WTC11 (cell line): ENCODE results near the gene SARS1. TPM values are rescaled to one million over a fixed set of nuclear protein-coding genes. Genes with fewer than 3 reads are reported as not detected.

Experiments
- ATAC-seq: fragments of 200-7000 bp; cut with Tn5 transposase; 2 replicates; pipeline ENCODE4 v1.10.0; 2021; ENCODE audit warnings: mild to moderate bottlenecking, moderate library complexity
- CTCF ChIA-PET: fragments of 300-600 bp; sonication (Branson Sonifier 250); formaldehyde crosslinking; loops from one replicate; lab custom pipeline; 2021; ENCODE audit warnings: antibody characterized with exemption; lab: Charles Lee
- POLR2A ChIA-PET: fragments of 350-600 bp; sonication (Branson Sonifier 250); formaldehyde crosslinking; loops from one replicate; lab custom pipeline; 2021; ENCODE audit warnings: antibody characterized with exemption; lab: Charles Lee
- DNase-seq: peaks from one replicate; pipeline ENCODE4 v3.0.0; 2021; ENCODE audit warnings: low spot score
- H3K27ac Mint-ChIP-seq: 2 replicates; pipeline ENCODE4 v1.8.0; 2021; ENCODE audit warnings: mixed read lengths
- H3K27me3 Mint-ChIP-seq: 2 replicates; pipeline ENCODE4 v1.8.0; 2021; ENCODE audit warnings: low read depth, mild to moderate bottlenecking, moderate library complexity, mixed read lengths
- H3K36me3 Mint-ChIP-seq: 2 replicates; pipeline ENCODE4 v1.8.0; 2021; ENCODE audit warnings: mixed read lengths
- H3K4me1 Mint-ChIP-seq: 2 replicates; pipeline ENCODE4 v1.8.0; 2022; ENCODE audit warnings: mixed read lengths
- H3K4me3 Mint-ChIP-seq: 2 replicates; pipeline ENCODE4 v1.8.0; 2021; ENCODE audit warnings: mild to moderate bottlenecking, moderate library complexity, mixed read lengths
- H3K9me3 Mint-ChIP-seq: 2 replicates; pipeline ENCODE4 v1.8.0; 2021; ENCODE audit warnings: mixed read lengths
- ATF3 ChIP-seq: sonication (generic); formaldehyde crosslinking; conservative IDR thresholded peaks from 2 replicates; pipeline ENCODE4 v1.8.1; 2022; ENCODE audit warnings: mild to moderate bottlenecking, missing genetic modification reagents
- ATF6 ChIP-seq: sonication (generic); formaldehyde crosslinking; IDR thresholded peaks from 2 replicates; pipeline ENCODE4 v1.8.1; 2023; ENCODE audit warnings: mild to moderate bottlenecking, missing genetic modification reagents
- CBFB ChIP-seq: sonication (generic); formaldehyde crosslinking; IDR thresholded peaks from 2 replicates; pipeline ENCODE4 v1.8.1; 2022; ENCODE audit warnings: mild to moderate bottlenecking, low read depth, missing genetic modification reagents
- CDX4 ChIP-seq: fragments of 250-450 bp; sonication (Bioruptor Pico); IDR thresholded peaks from 2 replicates; pipeline ENCODE4 v1.9.0; 2021; ENCODE audit warnings: moderate library complexity, mild to moderate bottlenecking, inconsistent platforms, borderline replicate concordance
- CREB1 ChIP-seq: sonication (generic); formaldehyde crosslinking; IDR thresholded peaks from 2 replicates; pipeline ENCODE4 v1.8.0; 2023; ENCODE audit warnings: mild to moderate bottlenecking, missing genetic modification reagents
- EMX1 ChIP-seq: fragments of 250-450 bp; sonication (Bioruptor Pico); IDR thresholded peaks from 2 replicates; pipeline ENCODE4 v1.8.0; 2021; ENCODE audit warnings: mild to moderate bottlenecking
- GRHL2 ChIP-seq: fragments of 250-450 bp; sonication (Bioruptor Pico); IDR thresholded peaks from 2 replicates; pipeline ENCODE4 v1.8.0; 2022; ENCODE audit warnings: mild to moderate bottlenecking, moderate library complexity; ENCODE audit not compliant: insufficient replicate concordance, severe bottlenecking
- HMGA2 ChIP-seq: fragments of 250-450 bp; sonication (Bioruptor Pico); IDR thresholded peaks from 2 replicates; pipeline ENCODE4 v1.4.0; 2021; ENCODE audit warnings: mild to moderate bottlenecking, moderate library complexity
- IRF1 ChIP-seq: sonication (generic); formaldehyde crosslinking; IDR thresholded peaks from 2 replicates; pipeline ENCODE4 v1.8.0; 2023; ENCODE audit warnings: missing genetic modification reagents
- IRF2 ChIP-seq: sonication (generic); formaldehyde crosslinking; IDR thresholded peaks from 2 replicates; pipeline ENCODE4 v1.8.0; 2022; ENCODE audit warnings: low read depth, missing genetic modification reagents, borderline replicate concordance
- JAZF1 ChIP-seq: fragments of 250-450 bp; sonication (Bioruptor Pico); IDR thresholded peaks from 2 replicates; pipeline ENCODE4 v1.9.0; 2021; ENCODE audit warnings: moderate library complexity, mild to moderate bottlenecking, inconsistent platforms
- KAT7 ChIP-seq: sonication (generic); formaldehyde crosslinking; IDR thresholded peaks from 2 replicates; pipeline ENCODE4 v1.8.1; 2023; ENCODE audit warnings: missing genetic modification reagents, mild to moderate bottlenecking, borderline replicate concordance
- MLX ChIP-seq: sonication (generic); formaldehyde crosslinking; IDR thresholded peaks from 2 replicates; pipeline ENCODE4 v1.8.1; 2023; ENCODE audit warnings: mild to moderate bottlenecking, missing genetic modification reagents, moderate library complexity
- MYBL2 ChIP-seq: sonication (generic); formaldehyde crosslinking; IDR thresholded peaks from 2 replicates; pipeline ENCODE4 v1.8.1; 2023; ENCODE audit warnings: mild to moderate bottlenecking, moderate library complexity, missing genetic modification reagents
- NFYB ChIP-seq: sonication (generic); formaldehyde crosslinking; conservative IDR thresholded peaks from 2 replicates; pipeline ENCODE4 v1.8.0; 2022; ENCODE audit warnings: low read depth, missing genetic modification reagents
- SMAD4 ChIP-seq: sonication (generic); formaldehyde crosslinking; IDR thresholded peaks from 2 replicates; pipeline ENCODE4 v1.8.0; 2022; ENCODE audit warnings: mild to moderate bottlenecking, missing genetic modification reagents
- STAT6 ChIP-seq: sonication (generic); formaldehyde crosslinking; conservative IDR thresholded peaks from 2 replicates; pipeline ENCODE4 v1.8.1; 2023; ENCODE audit warnings: mild to moderate bottlenecking, low read depth, missing genetic modification reagents, moderate library complexity
- TEAD4 ChIP-seq: sonication (generic); formaldehyde crosslinking; IDR thresholded peaks from 2 replicates; pipeline ENCODE4 v1.8.0; 2022; ENCODE audit warnings: mild to moderate bottlenecking, missing genetic modification reagents
- USF1 ChIP-seq: sonication (generic); formaldehyde crosslinking; IDR thresholded peaks from 2 replicates; pipeline ENCODE4 v1.8.0; 2022; ENCODE audit warnings: mild to moderate bottlenecking, missing genetic modification reagents
- ZBTB21 ChIP-seq: sonication (generic); formaldehyde crosslinking; IDR thresholded peaks from 2 replicates; pipeline ENCODE4 v1.8.1; 2023; ENCODE audit warnings: mild to moderate bottlenecking, missing genetic modification reagents, borderline replicate concordance
- ZNF138 ChIP-seq: sonication (generic); formaldehyde crosslinking; conservative IDR thresholded peaks from 2 replicates; pipeline ENCODE4 v1.8.1; 2022; ENCODE audit warnings: mild to moderate bottlenecking, moderate library complexity, missing genetic modification reagents
- ZNF423 ChIP-seq: fragments of 250-450 bp; sonication (Bioruptor Pico); IDR thresholded peaks from 2 replicates; pipeline ENCODE4 v2.1.2; 2022; ENCODE audit warnings: mild to moderate bottlenecking, moderate library complexity
- ZNF512 ChIP-seq: sonication (generic); formaldehyde crosslinking; IDR thresholded peaks from 2 replicates; pipeline ENCODE4 v1.8.1; 2022; ENCODE audit warnings: missing genetic modification reagents, borderline replicate concordance
- ZNF671 ChIP-seq: fragments of 250-450 bp; sonication (Bioruptor Pico); IDR thresholded peaks from 2 replicates; pipeline ENCODE4 v1.8.0; 2021; ENCODE audit warnings: mild to moderate bottlenecking
- total RNA-seq: library from RNA; stranded (reverse); gene quantifications from 3 replicates; pipeline ENCODE4 v1.2.3, GENCODE V29; 2021

The SARS1 gene
- total RNA-seq, 1 experiment from 2014 or later = 149 TPM

- POLR2A ChIA-PET = interaction anchor here (0.7 to 2.6 kb wide), 9 partner anchors 15 to 116 kb away, joined by 3 to 21 read pairs (median 4); partner anchors contain the start of genes MYBPHL and SORT1
- H3K4me1 Mint-ChIP-seq = peaks cover 42% of the 10 kb centered on the region
- H3K4me3 Mint-ChIP-seq = peak overlapping the region; percentile 99
- no peaks in the 10 kb centered on the region; the same call in 1 of the 2 replicates for H3K27me3 Mint-ChIP-seq
- TF ChIP-seq CDX4 (no peak), MLX (CRISPR knock-in tag) (no peak), ZNF423 (CRISPR knock-in tag) (no peak)
- TF ChIP-seq, all 79 proteins: peak for 0
- H3K27ac Mint-ChIP-seq = no peak overlapping the region; the same call in 1 of the 2 replicates
- H3K36me3 Mint-ChIP-seq = peaks cover 24% of the 10 kb centered on the region
- ATAC-seq = peak; percentile 71
- CTCF ChIA-PET = interaction anchor here (0.8 to 2.8 kb wide), 20 partner anchors 9 to 250 kb away, joined by 3 to 28 read pairs (median 4); partner anchors contain the start of genes MYBPHL, PSMA5, SARS1 and SORT1
- no peaks in the 10 kb centered on the region for H3K9me3 Mint-ChIP-seq
- peak; percentile 47 for DNase-seq
Observed at GRCh38 chr1:109282497-109282951, 68.8 kb downstream of the SARS1 start.

GRCh38 chr1:109282952-109283747, 69.4 kb downstream of the SARS1 start, which contains the start of gene PSRC1:
Gene PSRC1 (minus strand): TSS chr1:109283145.
- H3K4me1 Mint-ChIP-seq = peaks cover 42% of the 10 kb centered on the region
- no peak for TF ChIP-seq EMX1
- no peak for TF ChIP-seq JAZF1 (CRISPR knock-in tag)
- TF ChIP-seq KAT7 (CRISPR knock-in tag) = no peak
- no peak for TF ChIP-seq ATF6 (CRISPR knock-in tag)
- no peak for TF ChIP-seq IRF1
- TF ChIP-seq NFYB (CRISPR knock-in tag) = peak; percentile 53; the same call in 1 of the 2 replicates
- no peak for TF ChIP-seq ZBTB21 (CRISPR knock-in tag)
- no peak for TF ChIP-seq ZNF138
- no peak for TF ChIP-seq CBFB (CRISPR knock-in tag)
- TF ChIP-seq ATF3 (CRISPR knock-in tag) = no peak
- TF ChIP-seq CREB1 = no peak
- TF ChIP-seq GRHL2 = no peak
- no peak for TF ChIP-seq IRF2 (CRISPR knock-in tag)
- no peak for TF ChIP-seq STAT6 (CRISPR knock-in tag)
- no peak for TF ChIP-seq SMAD4
- TF ChIP-seq TEAD4 (CRISPR knock-in tag) = no peak
- peak; percentile 99 for TF ChIP-seq MYBL2 (CRISPR knock-in tag)
- TF ChIP-seq ZNF512 = no peak
- no peak for TF ChIP-seq ZNF671 (CRISPR knock-in tag)
- no peak for TF ChIP-seq USF1 (CRISPR knock-in tag)
- no peak for TF ChIP-seq HMGA2 (CRISPR knock-in tag)

More at GRCh38 chr1:109282952-109283747, 69.4 kb downstream of the SARS1 start, which contains the start of gene PSRC1:
- DNase-seq (peak; percentile 96), ATAC-seq (peak; percentile 92)
- ChIA-PET POLR2A (interaction anchor here (0.7 to 2.6 kb wide), 9 partner anchors 14 to 115 kb away, joined by 3 to 21 read pairs (median 4); partner anchors contain the start of genes MYBPHL and SORT1), CTCF (interaction anchor here (0.6 to 2.8 kb wide), 22 partner anchors 9 to 249 kb away, joined by 3 to 28 read pairs (median 4); partner anchors contain the start of genes MYBPHL, PSMA5, SARS1 and SORT1)
- Mint-ChIP-seq H3K4me3 (peak within 1 kb of the TSS; percentile 99), H3K9me3 (no peaks in the 10 kb centered on the region), H3K27ac (peak within 1 kb of the TSS; percentile 97), H3K27me3 (no peaks in the 10 kb centered on the region; the same call in 1 of the 2 replicates), H3K36me3 (peaks cover 22% of the 10 kb centered on the region)
